HT-29 (cell line): Measurements from ENCODE around the gene SMAD4. TPM values are rescaled to one million over a fixed set of nuclear protein-coding genes. Genes with fewer than 3 reads are reported as not detected.
A peak's percentile ranks its signal among the peaks of the same experiment; 100 is the strongest.
"Not testable (repeated sequence)": the region's sequence is repeated elsewhere in the genome, so short reads cannot be mapped to it uniquely, and the experiment has no call there.

Experiments
- DNase-seq: peaks from one replicate; pipeline ENCODE4 v3.0.0-alpha.2; 2015; ENCODE audit warnings: low spot score
- total RNA-seq: library from RNA; depleted of rRNA; stranded (reverse); fragments of >200 nt; shearing (Covaris generic); gene quantifications from 2 replicates; pipeline ENCODE4 v1.2.3, GENCODE V29; 2014; rRNA removed

SMAD4 gene
- 6.7 and 7.2 TPM in 2 replicates for total RNA-seq

DNA sequence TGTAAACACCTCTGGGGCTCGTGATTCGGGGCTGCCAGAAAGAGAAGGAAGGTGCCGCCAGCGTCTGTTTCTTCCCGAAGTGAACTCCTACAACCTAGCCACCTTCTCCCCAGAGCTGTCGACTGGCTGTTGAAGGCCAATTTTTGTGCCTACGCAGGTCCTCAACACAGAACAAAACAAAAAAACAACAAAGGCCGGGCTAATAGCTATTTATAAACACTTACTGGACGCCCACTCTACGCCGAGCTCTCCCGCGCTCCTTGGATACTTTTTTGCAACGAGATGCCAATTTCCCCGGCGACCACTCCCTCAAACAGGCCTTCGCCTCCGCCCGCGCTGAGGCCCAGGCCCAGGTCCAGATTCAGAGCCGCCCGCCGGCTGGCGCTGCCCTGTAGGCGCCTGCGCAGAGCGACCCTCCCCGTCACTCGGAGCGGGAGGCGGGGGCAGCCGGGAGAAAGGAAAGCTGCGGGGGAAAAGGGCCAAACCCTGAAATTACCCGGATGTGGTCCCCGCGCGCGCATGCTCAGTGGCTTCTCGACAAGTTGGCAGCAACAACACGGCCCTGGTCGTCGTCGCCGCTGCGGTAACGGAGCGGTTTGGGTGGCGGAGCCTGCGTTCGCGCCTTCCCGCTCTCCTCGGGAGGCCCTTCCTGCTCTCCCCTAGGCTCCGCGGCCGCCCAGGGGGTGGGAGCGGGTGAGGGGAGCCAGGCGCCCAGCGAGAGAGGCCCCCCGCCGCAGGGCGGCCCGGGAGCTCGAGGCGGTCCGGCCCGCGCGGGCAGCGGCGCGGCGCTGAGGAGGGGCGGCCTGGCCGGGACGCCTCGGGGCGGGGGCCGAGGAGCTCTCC lies at the start of gene SMAD4:
TSS of gene SMAD4 (plus strand) at position 520 of the 843 bp plus-strand sequence. CDS start 16,834 bp downstream, outside the sequence.
- peak; percentile 86 for DNase-seq

DNA sequence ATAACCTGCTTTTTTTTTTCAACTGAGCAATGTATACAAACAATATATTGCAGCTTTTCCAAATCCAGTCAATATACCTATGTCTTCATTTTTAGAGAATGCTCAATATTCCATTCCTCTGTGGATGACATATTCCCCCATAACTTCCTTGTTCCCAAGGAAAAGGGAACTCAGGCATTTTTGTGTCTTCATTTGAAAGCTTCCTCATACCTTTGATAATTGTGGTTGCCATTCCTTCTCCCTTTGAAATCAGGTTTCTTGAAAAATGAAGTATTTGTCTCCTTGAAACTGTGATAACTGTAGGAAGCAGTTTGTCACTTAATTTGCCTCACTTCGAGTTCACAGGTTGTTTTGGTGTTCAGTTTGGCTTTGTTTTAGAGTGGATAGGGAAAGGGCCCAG lies 48.6 kb upstream of the SMAD4 start:
- DNase-seq: no peak

DNA sequence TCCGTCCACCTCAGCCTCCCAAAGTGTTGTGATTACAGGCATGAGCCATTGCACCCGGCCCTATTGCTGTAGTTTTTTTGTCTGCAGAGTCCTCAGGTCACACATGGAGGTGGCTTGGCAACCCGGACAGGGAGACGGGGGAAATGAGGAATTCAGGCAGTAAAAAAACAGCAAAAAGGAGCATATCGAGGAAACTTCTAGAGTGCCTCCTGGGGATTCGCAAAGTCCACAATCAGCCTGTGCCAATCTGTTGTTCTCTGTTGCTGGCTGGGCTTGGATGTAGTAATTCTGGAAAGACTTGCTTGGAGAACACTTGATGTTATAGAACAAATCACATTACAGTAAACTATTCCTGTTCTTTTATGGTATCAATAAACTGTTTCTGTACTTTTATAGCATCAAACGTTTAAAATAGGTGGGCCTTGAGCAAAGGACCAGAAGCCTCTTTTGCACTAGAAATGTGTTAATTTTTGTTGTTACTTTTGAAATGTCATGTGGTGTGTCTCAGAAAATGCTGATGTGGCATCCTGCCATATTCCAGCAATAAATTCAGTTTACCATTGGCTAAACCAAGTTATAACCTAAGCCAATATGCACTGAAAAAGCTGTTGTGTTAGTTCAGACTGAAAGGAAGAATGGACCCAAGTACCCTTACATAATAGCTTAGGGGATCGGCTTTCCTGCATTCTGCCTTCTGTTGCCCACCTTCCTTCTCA lies 47.8 kb upstream of the SMAD4 start:
- no peak for DNase-seq

DNA sequence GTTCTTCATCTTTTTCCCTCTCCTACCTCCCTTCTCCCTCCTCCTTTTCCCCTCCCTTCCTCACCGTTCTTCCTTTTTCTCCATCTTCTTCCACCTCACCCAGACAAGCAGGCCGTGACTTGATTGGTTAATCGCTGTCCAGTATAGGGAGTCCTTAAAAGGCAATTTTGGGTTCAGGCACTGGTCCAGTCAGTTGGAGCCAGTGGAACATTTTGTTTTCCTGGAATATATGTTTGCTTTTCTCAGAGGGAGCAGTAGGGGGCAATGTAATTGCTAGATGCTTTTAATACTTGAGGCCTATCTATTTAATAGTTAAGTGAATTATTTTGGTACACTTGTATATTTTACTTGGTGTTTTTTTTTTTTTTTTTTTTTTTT lies 47.2 kb upstream of the SMAD4 start:
- no peak for DNase-seq

DNA sequence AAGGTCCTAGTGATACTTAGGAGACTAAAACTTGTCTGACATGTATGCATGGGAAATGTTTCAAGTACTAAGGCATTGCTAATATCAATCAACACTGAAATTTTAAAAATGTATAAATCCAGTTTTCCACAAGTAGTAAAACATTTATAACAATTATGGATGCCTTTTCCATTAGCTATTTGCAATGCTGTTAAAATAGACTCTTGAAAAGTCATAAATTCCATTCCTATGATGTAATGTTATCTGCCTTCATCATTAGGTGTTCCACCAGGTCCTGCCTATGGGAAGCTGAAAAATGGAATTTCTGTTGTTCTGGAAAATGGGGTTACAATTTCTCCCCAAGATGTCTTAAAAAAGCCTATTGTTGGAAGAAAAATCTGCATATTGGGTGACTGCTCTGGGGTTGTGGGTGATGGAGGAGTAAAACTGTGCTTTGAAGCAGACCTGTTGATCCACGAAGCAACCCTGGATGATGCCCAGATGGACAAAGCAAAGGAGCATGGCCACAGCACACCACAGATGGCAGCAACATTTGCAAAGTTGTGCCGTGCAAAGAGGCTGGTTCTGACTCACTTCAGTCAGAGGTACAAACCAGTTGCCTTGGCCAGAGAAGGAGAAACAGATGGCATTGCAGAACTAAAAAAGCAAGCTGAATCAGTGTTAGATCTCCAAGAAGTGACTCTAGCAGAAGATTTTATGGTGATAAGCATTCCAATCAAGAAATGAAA lies 43.5 kb upstream of the SMAD4 start:
- DNase-seq: no peak

DNA sequence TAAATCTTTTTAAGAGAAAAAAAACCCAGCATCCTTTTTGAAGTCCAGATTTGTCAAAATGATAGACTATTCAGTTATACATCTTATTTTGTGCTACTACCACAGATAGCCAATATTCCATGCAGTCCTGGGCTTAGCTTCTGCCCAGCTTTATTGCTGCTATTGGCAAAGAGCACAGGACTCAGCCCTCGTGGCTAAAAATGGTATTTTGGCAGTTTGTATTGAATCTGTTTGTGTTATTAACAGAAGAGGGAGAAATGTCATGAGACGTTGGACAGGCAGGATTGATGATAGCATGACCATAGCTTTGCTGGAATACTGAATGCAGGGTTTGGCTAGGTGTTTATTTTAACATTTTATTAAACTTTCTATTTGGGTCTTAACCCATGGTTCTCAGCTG lies 42.8 kb upstream of the SMAD4 start:
- DNase-seq: no peak

DNA sequence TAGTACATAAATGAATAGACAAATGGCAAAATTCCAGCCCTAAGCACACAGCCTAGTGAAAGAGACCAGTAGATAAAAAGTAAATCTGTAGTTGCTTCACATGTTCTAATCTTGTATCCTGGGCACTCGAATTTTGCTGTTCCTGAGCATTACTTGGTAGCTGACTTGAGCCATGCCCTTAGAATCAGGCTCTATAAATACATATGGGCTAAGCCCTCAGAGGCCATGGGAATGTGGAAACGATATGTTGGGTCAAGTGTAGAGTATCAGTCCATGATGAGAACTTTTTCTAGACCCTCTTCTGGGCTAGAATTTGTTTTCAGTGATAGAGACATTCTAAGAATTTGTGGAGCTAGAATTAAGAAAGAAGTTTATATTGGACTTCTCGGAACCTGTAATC lies 40.3 kb upstream of the SMAD4 start:
- no peak for DNase-seq

DNA sequence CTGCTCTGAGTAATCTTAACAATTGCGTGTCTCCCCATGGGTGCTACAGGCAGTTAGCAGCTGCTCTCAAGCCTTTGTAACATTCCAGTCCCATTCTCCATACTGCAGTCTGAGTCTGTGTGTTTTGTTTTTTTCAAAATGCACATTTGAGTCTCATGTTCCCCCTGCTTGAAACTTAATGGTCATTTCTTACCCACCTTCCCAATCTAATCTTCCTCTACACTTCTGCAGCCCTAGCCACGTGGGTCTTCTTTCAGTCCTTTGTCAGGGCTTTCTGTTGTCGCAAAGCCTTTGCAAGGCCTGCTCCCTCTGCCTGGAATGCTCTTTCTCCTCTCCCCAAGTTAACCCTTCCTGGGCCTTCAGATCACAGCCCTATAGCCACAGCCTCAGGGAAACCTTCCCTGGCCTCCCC lies 37.7 kb upstream of the SMAD4 start:
- no peak for DNase-seq

DNA sequence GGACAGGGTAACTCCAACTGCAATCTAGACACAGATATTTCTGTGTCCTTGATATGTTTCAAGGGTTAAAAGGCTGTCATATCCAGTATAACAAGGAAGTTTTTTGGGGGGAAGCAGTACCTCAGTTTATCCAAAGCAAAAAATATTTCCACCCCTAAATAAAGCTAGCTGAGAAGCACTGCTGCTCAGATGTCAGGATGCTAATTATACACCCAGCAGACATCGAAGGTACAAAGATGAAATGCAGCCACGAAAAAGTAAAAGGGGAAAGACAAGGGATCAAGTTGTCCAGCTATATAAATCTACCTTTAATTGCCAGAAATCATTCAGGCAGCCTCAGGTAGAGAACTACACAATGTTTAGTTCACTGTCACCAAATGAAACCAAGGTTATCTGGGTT lies 36.0 kb upstream of the SMAD4 start:
- no peak for DNase-seq

DNA sequence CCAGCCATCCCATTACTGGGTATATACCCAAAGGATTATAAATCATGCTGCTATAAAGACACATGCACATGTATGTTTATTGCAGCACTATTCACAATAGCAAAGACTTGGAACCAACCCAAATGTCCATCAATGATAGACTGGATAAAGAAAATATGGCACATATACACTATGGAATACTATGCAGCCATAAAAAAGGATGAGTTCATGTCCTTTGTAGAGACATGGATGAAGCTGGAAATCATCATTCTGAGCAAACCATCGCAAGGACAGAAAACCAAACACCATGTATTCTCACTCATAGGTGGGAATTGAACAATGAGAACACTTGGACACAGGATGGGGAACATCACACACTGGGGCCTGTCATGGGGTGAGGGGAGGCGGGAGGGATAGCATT lies 26.8 kb upstream of the SMAD4 start:
- DNase-seq: not testable (repeated sequence)

DNA sequence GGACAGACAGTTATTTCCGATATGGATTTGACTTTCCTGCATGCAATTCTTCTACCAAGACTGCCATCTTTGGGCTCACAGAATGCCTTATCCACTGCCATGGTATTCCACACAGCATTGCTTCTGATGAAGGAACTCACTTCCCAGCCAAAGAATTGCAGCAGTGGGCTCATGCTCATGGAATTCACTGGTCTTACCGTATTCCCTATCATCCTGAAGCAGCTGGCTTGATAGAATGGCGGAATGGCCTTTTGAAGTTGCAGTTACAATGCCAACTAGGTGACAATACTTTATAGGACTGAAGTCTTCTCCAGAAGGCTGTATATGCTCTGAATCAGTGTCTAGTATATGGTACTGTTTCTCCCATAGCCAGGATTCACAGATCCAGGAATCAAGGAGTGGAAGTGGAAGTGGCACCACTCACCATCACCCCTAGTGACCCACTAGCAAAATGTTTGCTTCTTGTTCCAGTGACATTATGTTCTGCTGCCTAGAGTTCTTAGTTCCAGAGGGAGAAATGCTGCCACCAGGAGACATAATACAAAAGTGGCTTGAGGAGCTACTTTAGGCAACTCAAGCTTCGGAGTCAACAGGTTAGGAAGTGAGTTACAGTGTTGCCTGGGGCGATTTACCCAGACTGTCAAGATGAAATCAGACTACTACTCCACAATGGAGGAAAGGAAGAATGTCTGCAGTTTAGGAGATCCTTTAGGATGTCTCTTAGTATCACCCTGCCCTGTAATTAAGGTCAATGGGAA lies 23.8 kb upstream of the SMAD4 start:
- no peak for DNase-seq

DNA sequence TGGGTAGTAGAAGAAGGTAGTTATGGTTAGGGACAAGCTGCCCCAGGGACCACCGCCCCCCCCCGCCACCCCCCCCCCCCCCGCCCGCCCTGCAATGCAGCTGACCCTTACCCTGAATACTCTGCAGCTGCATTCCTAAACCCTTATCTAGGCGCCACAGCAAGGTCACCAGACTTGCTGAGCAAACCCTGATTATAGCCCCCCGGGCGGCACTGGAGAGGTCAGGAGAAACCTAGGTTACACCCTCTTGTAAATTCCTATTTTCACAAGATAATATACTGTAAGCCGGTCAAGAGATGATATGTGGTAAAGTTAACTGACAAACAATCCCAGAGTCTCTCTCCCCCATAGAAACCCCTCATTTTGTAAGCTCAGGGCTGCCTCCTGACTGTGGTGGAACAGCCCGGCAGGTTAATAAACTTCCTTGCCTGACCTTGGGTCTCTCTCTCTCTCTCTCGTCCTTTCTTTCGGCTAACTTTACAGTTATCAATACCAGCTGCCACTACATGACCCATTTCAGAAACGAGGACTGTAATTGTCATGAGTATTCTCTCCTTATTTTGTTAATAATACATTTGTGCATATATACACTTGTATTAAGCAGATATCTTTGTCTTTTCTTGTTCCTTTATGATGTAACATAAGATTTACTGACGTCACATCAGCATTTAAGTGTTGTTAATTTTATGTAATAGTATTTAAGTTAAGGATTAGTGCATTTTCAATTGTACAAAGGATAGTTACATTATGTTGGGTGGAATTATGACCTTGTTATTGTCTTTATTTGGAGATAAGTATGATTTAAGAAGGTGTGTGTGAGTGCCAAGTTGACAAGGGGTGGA lies 22.8 kb upstream of the SMAD4 start:
- DNase-seq: no peak

DNA sequence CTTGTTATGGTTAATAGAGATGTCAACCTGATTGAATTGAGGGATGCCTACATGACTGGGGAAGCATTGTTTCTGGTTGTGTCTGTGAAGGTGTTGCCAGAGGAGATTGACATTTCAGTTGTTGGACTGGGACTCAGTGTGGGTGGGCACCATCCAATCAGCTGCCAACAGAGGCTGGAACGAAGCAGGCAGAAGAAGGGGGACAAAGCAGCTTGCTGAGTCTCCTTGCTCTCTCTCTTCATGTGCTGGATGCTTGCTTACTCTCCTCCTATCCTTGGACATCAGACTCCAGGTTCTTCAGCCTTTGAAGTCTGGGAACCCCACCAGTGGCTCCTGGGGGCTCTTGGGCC lies 22.2 kb upstream of the SMAD4 start:
- DNase-seq: no peak

DNA sequence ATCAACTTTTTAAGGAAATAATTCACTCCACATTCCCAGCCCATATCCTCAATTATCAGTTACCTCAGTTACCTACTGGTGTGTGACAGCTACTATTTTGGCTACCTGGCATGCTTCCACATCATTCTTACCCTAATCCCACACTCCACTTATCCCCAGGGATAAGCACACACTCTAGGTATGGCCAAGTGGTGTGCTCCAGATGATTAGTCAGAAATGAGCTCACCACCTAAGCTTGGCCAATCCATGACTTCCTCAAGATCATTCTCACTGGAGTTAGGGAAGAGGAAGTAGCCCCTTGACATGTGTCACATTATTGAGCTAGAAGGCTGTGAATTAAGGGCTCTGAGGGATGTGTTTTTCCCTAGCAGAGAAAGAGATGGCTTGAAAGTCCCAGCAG lies 20.9 kb upstream of the SMAD4 start:
- no peak for DNase-seq

DNA sequence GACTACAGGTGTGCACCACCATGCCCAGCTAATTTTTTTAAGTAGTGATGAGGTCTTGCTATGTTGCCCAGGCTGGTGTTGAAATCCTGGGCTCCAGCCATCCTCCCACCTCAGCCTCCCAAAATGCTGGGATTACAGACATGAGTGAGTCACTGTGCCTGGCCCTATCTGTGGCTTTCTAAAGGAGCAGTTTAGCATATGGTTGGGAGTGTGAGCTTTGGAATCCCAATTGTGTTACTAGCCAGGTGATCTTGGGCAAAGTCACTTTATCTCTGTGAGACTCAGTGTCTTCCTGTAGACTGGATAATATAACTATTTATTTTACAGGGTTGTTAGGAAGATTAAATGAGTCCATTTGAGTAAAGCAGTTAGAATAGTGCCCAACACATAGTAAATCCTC lies 19.8 kb upstream of the SMAD4 start:
- no peak for DNase-seq

DNA sequence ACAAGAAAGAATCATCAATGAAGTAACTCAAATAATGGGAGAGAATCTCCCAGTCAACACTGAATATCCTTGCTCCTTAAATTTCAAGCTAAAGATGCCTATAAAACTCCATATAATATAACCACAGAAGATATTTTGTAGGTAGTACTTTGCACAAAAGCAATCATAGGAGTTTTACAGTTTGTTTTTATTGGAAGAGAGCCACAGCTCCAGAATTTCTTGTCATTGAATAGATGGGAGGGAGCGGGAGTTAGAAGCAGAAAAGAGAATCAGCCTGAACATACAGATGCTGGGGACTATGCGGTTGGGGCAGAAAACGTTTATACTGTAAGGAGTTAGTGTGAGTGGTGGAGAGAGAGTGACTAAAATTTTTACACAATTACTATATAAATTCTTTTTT lies 18.3 kb upstream of the SMAD4 start:
- no peak for DNase-seq

DNA sequence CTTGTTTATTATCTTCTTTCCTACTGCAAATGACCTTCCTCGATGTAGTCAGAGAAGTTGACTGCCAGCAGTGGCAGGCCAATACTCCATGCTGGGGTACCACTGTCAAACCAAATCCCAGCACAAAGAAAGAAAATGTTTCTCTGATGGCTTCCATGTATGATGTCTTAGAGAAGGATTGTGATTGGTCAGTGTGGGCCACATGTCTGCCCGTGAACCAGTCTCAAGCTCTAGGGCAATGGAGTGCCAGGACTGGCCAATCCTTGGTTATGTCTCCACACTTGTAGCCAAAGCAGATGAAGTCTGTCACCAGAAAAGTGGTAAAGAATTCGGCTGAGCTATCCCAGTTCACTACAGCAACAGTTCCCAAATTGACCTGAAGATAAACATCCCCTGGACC lies 17.6 kb upstream of the SMAD4 start:
- DNase-seq: no peak

DNA sequence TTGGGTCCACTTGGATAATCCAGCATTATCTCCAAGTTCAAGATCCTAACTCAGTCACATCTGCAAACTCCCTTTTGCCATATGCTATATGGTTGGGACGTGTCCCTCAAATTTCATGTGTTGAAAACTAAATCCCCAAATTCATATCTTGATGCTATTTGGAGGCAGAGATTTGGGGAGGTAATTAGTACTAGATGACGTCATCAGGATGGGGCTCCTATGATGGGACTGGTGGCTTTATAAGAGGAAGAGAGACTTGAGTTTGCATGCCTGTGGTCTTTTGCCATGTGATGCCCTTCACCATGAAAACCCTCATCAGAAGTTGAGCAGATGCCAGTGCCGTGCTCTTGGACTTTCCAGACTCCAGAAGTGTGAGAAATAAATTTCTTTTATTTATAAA lies 16.8 kb upstream of the SMAD4 start:
- DNase-seq: no peak

DNA sequence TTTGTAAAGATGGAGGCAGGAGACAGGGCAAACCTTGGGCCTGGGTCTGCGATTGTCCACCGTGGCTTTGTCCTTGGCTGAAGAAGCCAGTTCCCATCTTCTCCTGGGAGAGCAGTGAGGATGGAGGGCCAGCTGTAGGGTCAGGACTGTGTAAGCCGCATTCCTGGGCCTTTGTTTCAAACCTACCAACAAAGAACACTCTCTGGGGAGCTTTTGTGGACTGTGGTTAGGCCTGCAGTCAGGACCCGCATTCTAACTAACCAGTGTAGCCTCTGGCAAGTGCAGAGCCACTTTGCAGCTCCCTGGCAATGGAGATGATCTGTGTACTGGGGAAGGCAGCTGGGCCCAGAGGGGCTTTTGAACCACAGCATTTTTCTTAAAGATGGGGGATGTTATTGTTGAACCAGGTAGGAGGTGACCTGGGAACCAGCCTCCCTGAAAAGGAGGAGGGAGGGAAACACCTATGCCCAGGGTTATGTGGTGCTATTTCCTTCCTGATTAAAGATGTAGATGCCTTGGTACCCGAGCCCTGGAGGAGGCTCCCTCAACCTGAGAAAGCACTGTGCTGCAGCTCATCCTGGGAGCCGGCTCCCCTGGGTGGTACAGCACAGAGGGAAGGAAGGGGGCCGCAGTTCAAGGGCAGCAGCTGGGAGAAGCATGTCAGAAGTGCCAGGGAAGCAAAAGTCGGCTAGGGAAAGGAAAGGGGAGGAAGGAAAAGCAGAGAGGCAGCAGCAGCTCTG lies 12.7 kb upstream of the SMAD4 start:
- no peak for DNase-seq

DNA sequence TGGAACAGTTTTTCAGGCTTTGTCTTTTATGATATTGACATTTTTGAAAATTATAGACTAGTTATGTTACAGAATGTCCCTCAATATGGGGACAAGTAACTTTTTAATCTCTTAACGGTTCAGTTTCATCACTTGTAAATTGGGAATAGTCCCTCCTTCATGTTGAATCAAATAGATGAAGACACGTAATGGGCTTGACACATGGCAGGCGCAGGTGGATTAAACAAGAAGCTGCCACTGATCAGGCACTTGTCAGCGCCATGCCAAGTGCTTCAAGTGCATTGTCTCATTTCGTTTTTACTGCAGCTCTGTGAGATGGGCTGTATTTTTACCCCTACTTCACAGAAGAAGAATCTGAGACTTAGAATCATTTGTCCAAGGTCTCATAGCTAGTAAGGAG lies 9.5 kb upstream of the SMAD4 start:
- DNase-seq: no peak
